HG03045 (cell line): ENCODE measurements around the gene NAB1.
A peak's percentile ranks its signal among the peaks of the same experiment; 100 is the strongest.
"Not testable (repeated sequence)": the region's sequence is repeated elsewhere in the genome, so short reads cannot be mapped to it uniquely, and the experiment has no call there.

ENCODE experiments used
- ATAC-seq: cut with Tn5 transposase; IDR thresholded peaks from one replicate; pipeline ENCODE4 v1.9.1; 2021; ENCODE audit warnings: mild to moderate bottlenecking, moderate library complexity; ENCODE audit not compliant: unreplicated experiment

NAB1 gene, protein sequence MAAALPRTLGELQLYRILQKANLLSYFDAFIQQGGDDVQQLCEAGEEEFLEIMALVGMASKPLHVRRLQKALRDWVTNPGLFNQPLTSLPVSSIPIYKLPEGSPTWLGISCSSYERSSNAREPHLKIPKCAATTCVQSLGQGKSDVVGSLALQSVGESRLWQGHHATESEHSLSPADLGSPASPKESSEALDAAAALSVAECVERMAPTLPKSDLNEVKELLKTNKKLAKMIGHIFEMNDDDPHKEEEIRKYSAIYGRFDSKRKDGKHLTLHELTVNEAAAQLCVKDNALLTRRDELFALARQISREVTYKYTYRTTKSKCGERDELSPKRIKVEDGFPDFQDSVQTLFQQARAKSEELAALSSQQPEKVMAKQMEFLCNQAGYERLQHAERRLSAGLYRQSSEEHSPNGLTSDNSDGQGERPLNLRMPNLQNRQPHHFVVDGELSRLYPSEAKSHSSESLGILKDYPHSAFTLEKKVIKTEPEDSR

DNA sequence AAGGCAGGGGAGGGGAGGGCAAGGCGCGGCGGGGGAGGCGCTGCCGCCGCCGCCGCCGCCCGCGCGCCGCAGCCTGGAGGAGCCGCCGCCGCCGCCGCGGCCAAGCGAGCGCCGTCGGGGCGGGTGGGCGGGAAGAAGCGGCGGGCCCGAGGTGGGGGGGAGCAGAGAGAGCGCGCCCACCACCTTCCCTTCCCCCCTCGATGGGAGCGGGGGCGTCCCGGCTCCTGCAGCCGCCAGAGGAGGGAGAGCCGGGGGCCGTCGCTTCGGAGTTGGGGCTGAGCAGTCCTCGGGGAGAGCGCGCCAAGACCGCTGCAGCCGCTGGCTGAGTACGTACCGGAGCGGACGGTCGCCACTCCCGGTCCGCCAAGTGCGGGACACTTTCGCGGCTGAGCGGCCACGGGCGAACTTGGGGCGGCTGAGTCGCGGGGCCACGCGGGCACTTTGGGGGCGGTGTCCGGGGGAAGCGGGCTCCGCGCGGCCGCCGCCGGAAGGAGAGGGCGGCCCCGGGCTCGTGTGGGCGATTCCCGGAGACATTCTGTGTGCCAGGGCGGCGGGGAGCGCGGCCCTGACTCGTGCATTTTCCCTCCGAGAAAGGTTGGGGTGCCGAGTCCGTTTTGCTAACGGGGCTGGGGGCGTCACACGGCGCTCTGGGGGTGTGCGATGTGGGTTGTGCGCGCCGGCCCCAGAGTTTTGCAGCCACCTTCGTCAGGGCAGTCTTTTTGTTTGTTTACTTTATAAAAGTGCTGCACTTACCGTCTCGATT is at the start of gene NAB1:
NAB1 (plus strand) TSS at position 49 of the 763 bp plus-strand sequence. CDS start 10,094 bp downstream, outside the sequence.
- ATAC-seq, result peak; percentile 42

DNA sequence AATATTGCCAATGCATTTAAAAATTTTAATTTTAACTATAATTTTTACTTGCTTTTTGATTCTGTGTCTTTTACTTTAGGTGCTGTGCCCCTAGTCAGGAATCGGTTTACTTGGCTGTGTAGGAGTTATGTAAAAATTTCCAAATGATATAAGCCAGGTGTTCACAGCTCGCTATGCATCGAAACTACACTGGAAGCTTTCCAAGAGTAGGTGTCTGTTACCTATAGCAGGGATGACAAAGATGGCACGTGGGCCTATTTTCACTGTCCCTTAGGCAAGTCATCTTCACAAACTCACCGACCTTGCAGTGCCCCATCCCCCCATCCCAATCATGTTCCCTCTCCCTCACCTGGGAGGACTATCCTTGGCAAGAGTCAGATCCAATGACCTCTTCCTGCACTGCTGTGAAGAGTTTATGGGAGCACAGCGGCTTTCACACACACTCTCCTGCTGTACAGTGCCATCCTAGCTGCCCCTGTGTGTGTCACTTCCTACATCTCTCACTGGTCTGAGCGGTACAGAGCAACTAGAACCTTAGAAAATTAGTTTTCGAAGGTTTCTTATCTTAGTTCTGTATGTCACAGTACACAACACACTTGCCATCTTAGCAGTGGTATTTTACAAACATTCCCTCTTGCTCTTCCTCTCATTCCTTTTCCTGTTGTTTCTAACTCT is 49.2 kb upstream of the NAB1 start:
- ATAC-seq, result no peak

DNA sequence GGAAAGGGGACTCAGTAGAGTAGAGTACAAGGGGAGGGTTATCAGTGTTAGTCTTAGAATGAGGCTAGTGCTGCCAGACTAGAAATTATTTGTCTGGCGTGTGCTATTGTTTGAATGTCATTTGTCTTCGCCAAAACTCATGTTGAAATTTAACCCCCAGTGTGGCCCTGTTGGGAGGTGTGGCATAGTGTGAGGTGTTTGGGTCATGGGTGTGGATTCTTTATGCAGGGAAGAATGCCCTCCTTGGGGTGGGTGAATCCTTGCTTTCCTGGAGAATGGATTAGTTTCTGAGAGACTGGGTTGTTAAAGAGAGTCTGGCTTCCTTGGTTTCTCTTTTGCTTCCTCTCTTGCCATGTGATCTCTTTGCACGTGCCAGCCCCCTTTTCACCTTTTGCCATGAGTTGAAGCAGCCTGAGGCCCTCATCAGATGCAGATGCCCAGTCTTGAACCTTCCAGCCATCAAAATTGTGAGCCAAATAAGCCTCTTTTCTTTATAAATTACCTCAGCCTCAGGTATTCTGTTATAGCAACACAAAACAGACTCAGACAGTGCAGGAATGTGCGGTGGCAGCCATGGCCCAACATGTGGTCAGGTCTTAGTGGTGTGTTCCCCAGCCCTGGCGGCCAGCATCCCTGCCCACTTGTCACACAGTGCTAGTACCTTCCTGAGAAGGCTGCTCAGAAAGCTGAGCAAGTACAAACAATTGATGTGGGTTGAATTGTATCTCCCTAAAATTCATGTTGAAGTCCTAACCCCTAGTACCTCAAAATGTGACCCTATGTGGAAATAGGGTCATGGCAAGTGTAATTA is 48.4 kb upstream of the NAB1 start:
- ATAC-seq, result no peak

DNA sequence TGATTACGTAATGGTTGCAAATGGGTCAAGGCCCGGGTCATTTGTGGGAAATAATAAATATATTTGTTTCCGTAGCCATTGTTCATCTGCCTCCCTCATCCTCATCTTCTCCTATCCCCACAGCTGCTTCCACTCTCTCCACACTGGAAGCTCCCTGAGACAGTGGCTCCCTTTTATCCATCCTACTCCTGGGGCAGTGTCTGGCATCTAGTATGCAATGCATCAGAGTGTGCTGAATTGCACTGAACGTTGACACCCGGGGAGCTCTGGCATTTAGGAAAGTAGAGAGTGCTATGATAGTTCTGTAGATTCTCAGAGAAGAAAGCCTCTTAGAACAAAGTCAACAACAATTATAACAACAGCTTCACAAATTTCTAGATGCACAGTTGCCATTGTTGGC is 45.5 kb upstream of the NAB1 start:
- ATAC-seq, result no peak

DNA sequence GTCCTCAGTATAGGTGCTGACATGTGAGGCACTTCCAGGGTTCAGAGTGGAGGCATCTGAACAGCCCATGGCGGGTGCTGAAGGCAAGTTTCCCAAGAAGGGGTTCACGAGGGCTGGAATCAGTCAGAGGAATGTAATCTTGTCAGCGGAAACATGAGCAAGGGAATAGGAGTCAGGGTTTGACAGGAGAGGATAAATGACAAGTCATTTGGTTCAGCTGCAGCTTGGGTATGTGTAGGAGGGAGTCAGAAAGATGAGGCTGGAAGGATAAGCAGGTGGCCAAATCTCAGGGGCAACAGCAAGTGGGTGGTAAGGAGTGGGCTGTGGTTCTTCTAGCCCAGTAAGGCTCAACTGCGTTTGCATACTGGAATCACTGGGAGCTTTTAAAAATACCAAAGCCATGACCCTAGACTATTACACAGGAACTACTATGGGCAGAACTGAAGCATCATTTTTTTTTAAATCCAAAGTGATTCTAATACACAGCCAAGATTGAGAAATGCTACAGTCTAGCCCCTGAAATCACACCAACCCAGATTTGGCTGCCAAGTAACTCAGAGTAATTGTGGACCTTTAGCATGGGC is 41.8 kb upstream of the NAB1 start:
- ATAC-seq, result peak; percentile 68

DNA sequence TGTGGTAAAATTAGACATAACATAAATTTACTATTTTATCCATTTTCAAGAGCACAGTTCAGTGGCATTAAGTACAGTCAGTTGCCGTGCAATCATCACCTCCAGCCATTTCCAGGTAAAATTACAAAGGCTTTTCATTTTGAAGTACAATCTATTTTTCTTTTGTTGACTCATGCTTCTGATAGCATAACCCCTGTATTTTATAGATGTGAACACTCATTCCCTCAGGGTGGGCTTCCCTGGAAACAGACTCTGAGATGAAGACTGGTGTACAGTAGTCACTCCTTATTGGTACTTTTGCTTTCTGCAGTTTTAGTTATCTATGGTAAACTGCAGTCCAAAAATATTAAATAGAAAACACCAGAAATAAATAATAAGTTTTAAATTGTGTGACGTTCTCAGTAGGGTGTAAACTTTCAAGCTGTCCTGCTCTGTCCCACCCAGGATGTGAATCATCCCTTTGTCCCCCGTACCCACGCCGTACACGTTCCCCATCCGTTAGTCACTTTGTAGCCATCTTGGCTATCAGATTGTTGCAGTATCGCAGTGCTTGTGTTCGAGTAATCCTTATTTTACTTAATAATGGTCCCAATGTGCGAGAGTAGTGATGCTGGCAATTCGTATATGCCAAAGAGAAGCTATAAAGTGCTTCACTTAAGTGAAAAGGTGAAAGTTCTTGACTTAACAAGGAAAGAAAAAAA is 41.1 kb upstream of the NAB1 start:
- no peak for ATAC-seq

DNA sequence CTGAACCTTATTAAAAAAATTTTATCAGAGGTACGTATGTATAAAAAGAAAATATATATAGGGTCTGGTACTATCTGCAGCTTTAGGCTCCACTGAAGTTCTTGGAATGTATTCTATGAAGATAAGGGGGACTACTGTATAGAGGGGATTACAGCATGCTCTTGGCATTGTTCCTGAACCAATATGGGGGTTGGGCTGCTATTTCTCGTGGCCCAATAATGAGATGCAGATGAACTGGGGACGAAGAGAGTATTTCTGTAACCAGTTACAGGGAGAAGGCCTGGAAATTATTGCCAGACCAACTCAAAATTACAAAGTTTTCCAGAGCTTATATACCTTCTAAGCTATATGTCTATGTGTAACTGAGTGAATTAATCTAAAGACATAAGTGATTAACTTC is 40.0 kb upstream of the NAB1 start:
- ATAC-seq, result not testable (repeated sequence)

DNA sequence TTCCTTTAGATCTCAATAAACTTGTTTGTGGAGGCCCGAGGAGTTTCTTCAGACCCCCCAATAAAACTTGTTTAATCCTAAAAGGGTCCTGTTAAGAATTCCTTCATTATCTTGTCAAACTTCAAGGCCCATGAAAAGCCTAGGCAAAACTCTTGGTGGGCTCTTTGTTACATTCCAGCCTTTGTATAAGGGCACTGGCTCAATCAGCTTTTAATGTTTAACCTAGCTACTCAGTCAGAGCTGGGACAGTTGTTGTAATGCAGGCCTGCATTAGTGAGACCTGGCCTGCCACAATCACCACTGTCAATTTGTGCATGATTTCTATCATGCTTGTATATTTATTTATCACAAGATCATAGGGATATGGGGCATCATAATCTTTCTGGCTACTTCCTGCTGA is 39.5 kb upstream of the NAB1 start:
- not testable (repeated sequence) for ATAC-seq

DNA sequence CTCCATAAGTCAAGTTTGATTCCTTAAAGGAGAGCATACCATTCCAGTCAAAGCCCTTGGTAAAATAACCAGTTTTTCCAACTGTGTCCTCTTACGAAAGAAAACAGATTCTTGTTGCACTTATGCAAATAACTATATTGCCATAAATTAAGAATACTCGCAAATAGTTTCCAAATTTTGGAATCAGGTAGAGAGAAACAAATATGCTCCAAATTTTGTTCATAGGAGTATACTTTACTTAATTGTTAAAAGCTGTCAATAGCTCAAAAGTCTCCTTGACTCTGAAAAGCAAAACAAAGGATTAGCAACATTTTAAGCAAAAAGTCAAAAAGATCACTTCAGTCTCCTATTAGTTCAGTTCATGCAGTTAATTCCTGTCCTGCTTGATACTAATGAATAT is 38.4 kb upstream of the NAB1 start:
- ATAC-seq, result not testable (repeated sequence)

DNA sequence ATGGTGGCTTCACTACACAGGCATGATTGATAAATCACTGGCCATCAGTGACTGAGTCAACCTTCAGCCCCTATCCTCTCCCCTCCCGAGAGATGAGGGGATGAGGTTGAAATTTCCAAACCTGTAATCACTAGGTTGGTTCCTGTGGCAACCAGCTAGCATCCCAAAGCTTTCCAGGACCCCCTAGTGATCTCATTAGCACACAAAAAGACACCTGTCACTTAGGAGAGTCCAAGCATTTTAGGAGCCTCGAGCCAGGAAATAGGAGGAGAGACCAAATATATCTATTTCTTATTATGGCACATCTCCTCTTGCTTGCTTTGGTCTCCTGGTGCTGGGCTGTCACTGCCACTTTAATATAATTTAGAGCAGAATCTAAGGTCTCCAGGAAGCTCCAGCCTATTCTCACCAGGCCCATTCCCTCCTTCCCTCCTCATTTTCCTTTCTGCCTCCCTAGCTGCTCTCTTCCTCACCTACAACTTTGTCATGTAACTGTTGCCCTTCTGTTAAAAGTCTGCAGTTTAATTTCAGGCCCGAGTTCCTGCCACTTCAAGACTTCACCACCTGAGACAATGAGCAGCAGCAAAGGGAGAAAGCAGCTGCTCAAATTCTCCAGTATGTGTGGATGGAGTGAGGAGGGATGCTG is 33.2 kb upstream of the NAB1 start:
- ATAC-seq, result no peak

DNA sequence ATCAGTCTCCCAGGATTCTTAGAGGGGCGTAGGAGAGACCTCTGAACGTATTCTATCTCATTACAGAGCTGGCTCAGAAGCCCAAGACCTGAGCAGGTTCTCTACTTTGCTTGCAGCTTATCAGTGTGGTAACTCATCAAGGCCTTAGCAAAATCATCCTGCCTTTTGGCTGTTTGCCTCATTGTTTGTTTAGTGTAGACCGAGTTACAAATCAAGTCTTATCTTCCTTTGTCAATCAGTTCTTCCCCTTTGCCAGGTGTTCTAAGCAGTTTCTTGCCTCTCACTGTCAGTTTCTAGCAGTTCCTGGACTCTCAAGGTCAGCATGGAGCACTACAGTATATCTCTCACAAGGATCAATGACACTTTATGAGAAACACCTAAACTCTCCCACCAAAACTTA is 30.9 kb upstream of the NAB1 start:
- no peak for ATAC-seq

DNA sequence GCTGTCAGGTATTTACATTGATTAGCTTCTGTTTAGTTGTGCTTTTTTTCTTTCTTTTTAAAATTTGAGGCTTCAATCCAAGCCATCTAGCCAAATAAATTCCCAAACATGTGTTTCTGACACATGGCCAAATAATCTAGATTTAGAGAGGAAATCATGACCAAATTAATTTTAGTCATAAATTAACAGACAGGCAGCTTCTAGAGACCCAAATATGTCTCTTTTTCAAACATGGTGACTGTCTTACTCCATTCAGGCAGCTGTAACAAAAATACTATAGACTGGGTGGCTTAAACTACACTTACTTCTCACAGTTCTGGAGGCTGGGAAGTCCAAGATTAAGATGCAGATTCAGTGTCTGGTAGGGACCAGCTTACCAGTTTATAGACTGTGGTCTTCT is 23.2 kb upstream of the NAB1 start:
- no peak for ATAC-seq

DNA sequence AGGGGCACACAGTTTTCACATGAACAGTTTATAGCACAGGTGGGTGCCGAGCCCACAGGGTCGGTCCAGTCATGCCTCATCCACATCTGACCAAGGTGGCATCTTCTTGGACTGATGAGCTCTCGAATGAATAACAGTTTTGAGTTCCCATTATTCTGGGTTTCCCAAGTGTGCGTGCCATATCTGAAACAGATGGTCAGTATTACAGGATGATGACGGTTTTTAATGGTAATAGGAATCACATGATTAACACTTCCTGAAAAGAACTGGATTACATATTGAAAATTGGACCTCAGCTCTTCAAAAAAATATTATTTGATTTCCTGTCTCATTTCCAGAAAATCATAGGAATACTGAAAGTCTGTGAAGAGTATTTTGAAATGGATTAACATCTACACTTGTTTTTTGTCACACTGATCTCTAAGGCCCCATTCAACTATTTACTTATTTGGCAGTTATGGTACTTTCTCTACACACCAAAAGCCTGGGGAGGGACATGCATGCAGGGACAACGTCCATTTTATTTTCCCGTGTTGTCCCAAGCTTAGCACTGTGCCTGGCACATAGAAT is 22.2 kb upstream of the NAB1 start:
- no peak for ATAC-seq

DNA sequence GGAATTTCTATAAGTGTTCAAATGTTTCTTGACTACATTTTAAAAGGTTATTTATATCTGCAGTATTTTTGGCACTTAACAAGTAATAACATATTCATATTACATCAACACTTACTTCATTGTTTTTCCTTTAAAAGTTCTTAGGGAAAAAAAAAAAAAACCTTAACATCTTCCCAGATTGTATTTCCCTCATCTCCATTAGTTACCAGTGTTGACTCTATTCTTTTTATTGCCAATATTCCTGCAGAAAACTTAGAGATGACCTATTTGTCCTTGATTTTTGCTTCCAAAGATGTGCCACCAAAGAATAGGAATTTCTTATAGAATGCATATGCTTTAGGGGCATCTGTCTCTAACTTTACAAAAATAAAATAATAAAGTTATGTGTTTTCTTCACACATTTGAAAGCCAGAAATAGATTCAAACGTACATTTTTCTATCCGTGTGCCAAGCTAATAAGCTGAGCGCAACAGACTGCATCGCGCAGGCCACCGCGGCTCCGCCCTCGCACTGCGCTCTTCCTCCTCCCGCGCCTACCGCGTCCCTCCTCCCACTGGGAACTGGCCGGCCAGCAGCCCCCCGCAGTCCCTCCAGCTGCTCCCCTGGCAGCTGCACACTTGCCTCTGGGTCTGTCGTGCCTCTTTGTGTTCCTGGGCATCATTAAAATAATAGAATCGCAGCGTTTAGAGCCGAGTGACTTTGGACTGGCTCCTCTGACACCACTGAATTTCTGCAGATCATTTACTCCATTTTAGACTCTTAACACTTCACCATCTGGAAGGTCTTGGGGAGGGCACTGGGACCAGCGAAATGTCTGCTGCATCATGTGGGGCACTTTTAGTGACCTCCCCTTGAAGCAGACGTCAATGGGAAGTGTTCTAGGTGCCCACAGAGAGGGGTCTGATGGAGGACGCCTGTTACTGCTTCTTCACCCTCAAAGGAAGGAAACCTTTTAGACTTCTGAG is 21.2 kb upstream of the NAB1 start:
- ATAC-seq, result peak; percentile 72

DNA sequence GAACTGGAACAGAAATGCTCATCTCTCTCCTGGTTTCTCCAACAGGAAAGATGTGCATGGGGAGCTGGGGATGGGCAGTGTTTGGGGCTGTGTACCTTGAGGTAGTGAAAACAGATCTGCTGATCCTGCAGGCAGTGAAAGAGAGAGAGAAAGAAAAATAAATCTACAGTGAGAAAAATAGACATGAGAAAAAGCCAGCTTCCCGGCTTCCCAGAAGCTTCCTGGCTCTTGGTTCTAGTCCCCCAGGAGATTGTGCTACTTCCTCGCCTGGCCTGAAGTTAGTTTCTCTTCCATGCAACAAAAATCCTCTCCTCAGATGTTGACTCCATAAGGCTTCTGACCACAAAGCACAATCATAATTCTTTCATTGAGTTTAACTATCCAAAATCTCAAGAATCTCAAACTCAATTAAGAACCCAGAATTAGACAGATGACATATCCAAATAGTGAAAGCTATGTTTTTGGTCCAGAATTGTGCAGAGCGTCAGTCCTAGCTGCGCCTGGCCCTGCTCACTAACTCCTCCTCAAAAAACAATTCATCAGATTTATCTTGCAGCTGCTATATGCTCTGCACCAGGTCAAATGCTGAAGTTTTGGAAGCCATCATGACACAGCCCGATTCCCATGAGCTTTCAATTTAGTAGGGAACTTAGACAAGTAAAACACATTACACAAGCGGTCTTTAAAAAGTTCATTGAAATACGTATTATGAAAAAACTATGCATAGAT is 20.1 kb upstream of the NAB1 start:
- ATAC-seq, result no peak

DNA sequence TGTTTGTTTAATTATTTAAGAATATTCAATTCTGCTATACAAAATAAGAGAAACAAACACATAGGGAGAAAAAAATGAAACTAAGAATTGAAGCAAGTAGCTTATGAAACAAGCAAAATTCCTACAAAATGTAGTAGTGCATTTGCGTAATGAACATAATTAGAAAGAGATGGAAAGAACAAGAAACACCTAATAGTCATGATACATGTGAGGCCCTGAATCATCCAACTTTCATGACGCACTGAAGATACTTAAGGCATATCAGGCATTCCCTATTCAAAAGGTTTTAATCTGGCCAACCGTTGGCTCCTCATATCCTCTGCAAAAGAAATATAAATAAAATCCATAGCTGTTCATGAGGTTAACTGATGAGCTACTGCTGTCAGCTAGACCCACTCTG is 14.5 kb upstream of the NAB1 start:
- no peak for ATAC-seq

DNA sequence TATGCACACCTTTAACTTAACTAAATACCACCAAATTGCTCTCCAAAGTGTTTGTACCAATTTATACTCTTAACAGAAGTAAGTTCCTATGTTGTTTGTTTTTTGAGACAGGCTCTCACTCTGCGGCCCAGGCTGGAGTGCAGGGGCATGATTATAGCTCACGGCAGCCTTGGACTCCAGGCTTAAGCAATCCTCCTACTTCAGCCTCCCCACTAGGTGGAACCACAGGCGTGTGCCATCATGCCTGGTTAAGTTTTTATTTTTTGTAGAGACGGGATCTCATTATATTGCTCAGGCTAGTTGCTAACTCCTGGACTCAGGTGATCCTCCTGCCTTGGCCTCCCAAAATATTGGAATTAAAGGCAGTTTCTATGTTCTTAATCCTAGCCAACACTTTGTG is 13.1 kb upstream of the NAB1 start:
- no peak for ATAC-seq
